NCI-H187 treated with DMSO at 0.1 percent for 48 hours (cell line): ENCODE data around the gene BAK1.

Experiments used
- DNase-seq: peaks from one replicate; lab custom pipeline; 2025; lab: John Stamatoyannopoulos, UW

Gene BAK1

GRCh38 chr6:33579828-33580714 lies at the start of gene BAK1:
Gene BAK1, minus strand, starts transcription at chr6:33580276. Its CDS starts 2,672 bp downstream, at chr6:33577604.
- peak; percentile 62 for DNase-seq

- DNase-seq: peak; percentile 77
Observed at GRCh38 chr6:33628401-33628964, 48.4 kb upstream of the BAK1 start.

- DNase-seq: no peak
Observed at GRCh38 chr6:33627876-33628275, 47.8 kb upstream of the BAK1 start.

GRCh38 chr6:33624856-33625255 lies 44.8 kb upstream of the BAK1 start:
- DNase-seq: no peak

GRCh38 chr6:33623895-33624381 lies 43.9 kb upstream of the BAK1 start:
- DNase-seq: no peak

- DNase-seq: no peak
Observed at GRCh38 chr6:33622456-33623431, 42.7 kb upstream of the BAK1 start.

GRCh38 chr6:33621711-33622388 lies 41.8 kb upstream of the BAK1 start:
- DNase-seq: peak; percentile 25

- DNase-seq: no peak
Observed at GRCh38 chr6:33620856-33621710, 41.0 kb upstream of the BAK1 start, which contains the start of gene ITPR3. Gene ITPR3, plus strand, starts transcription at chr6:33621322. Its CDS starts 281 bp downstream, at chr6:33621603.

- no peak for DNase-seq
Observed at GRCh38 chr6:33620158-33620855, 40.2 kb upstream of the BAK1 start.

GRCh38 chr6:33619166-33619840 lies 39.2 kb upstream of the BAK1 start:
- DNase-seq: no peak

GRCh38 chr6:33616913-33617312 lies 36.8 kb upstream of the BAK1 start:
- DNase-seq: no peak

- DNase-seq: no peak
Observed at GRCh38 chr6:33616113-33616512, 36.0 kb upstream of the BAK1 start.

GRCh38 chr6:33613795-33614168 lies 33.7 kb upstream of the BAK1 start:
- no peak for DNase-seq

GRCh38 chr6:33613146-33613794 lies 33.2 kb upstream of the BAK1 start:
- no peak for DNase-seq

GRCh38 chr6:33610779-33611732 lies 31.0 kb upstream of the BAK1 start:
- no peak for DNase-seq

- no peak for DNase-seq
Observed at GRCh38 chr6:33610067-33610466, 30.0 kb upstream of the BAK1 start.

GRCh38 chr6:33609528-33609927 lies 29.5 kb upstream of the BAK1 start:
- DNase-seq: no peak

GRCh38 chr6:33609019-33609418 lies 28.9 kb upstream of the BAK1 start:
- DNase-seq: no peak
